ENCODE results near the gene SCLY.
"Not testable (repeated sequence)": the region's sequence is repeated elsewhere in the genome, so short reads cannot be mapped to it uniquely, and the experiment has no call there.

Gene SCLY

GRCh38 chr2:238033991-238034390, 26.8 kb upstream of the SCLY start:
- DNase-seq; intact Hi-C loops (cut with DNase I): not testable (repeated sequence)

DNA sequence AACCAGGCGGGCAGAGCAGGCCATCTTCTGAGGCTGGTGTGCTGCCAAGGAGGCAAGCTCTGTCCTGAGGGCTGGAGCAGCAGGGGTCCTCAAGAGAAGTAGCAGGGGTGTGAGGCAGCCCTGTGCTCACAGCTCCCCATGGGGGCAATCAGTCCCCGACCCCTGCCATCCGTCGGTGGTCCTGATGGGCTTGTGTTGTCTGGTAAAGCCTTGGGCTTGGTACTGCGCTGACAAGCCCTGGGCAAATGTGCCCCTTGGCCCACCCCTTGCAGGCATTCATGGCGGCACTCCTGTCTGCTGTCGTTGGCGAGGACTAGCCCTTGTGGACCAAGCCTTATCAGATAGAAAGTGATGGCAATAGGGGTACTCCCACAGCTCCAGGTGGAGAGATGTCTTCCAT, 22.6 kb upstream of the SCLY start:
- DNase-seq = peak in 1 of 42 donors; percentile 2
- intact Hi-C loops (cut with DNase I) = no loop called here

DNA sequence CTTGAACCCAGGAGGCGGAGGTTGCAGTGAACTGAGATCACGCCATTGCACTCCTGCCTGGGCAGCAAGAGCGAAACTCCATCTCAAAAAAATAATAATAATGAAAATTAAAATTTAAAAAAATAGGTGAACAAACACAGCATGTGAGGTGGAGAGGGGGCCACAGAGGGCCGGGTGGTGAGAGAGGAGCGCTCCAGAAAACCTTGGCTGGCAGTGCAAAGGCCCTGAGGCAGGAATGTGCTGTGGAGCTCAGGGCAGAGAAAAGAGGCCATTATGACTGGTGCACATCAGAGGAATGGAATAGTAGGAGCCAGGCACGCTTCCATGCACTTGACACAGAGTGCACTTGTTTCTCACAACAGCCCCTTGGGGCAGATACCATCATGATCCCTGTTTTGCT, 21.6 kb upstream of the SCLY start:
- intact Hi-C loops (cut with DNase I) = no loop called here
- peak in 1 of 42 donors; percentile 6 for DNase-seq

GRCh38 chr2:238039985-238040384, 20.8 kb upstream of the SCLY start:
- intact Hi-C loops (cut with DNase I) = no loop called here
- DNase-seq = peak in 1 of 42 donors; percentile 3

DNA sequence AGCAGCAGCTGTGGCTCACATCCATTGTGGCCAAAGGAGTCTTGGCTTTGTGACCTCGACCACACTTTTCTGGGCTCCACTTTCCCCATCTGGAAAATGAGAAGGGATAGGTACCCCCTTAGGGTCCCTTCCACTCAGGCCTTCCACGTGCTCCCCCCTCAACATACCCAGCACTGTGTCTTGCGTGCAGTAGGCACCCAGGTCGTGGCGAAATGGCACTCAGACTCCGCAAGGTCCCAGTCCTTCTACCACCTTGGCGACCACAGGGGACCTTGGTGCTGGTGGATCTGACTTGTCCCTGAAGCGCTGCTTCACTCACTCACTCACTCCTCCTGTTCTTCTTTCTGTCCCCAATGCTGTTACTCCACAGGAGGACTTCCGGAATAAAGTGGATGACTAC, 19.9 kb upstream of the SCLY start:
- peak in 1 of 42 donors; percentile 5 for DNase-seq
- intact Hi-C loops (cut with DNase I) = no loop called here

- intact Hi-C loops (cut with DNase I) = no loop called here
- peak in 9 of 42 donors; percentile 4 to 49 (median 20) for DNase-seq
Observed at GRCh38 chr2:238042090-238042489, 18.7 kb upstream of the SCLY start.

DNA sequence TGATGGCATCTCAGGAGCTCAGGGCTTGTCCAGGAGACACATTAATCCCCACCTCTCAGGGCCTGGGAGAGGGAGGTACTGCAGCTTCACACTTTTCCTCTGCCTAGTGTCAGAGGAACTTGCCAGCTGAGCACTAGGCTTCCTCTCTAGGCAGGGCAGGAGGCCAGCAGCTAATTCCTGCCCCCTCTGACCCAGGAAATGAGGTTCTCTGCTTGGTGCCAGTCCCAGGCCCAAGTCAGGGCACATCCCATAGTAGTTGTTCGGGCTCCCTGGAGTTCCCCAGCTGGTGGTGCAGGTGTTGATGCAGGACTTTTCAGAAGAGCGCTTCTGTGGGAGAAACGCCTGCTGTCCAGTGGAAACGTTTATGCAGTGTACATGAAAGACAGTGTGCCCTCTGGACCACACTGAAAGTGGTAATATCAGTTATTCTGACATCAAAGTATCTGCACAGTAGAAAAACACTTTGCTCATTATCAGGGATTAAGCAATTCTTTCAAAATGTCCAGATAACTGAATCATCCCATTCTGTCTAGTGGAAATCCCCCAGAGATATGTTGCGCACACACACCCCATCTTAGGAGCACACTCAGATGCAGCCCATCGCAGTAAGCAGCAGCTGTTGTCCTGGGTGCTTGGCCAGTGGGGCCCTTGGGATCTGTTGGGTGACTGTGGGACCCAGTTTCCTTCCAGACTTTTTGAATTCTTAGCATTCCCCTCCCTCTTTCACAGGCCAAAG, 17.8 kb upstream of the SCLY start:
- intact Hi-C loops (cut with DNase I) = no loop called here
- DNase-seq = peak in 4 of 42 donors; percentile 4 to 47 (median 10)

DNA sequence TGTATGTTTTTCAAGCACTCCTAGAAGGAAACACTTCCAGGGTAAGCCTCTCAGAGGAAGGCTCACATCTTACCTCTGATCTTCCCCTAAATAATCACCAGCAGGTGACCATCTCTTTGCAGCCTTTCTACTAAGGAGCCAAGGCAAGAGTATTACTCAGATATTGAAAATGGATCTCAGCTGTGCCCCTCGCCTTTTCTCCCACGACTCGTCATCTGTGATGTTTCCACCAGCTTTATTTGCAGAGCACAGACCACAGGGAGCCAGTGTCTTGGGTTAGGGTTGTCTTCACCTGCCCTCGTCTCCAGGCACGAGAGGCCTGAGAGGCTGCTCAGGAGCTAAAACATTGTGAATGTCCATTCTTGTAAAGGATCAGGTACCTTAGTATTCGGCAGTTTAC, 16.9 kb upstream of the SCLY start:
- intact Hi-C loops (cut with DNase I) = no loop called here
- DNase-seq = no peak

DNA sequence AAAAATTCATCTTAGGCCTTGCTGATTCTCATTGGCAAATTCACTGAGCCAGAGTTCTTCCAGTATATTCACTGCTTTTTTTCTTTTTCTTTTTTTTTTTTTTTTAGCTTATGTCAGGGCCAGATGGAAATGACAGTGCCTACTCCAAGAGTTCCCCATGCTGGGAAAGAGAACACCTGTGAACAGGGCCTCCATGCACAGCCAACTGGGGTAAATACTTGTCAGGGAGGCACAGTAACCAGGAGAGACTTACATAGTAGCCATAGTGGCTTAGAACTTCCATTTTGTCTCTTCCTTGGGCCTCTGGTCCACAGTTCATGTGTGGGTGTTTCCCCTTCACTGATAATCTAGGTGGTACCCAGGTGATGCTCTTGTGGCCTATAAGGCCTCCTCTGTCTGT, 15.2 kb upstream of the SCLY start:
- intact Hi-C loops (cut with DNase I) = no loop called here
- DNase-seq = no peak

DNA sequence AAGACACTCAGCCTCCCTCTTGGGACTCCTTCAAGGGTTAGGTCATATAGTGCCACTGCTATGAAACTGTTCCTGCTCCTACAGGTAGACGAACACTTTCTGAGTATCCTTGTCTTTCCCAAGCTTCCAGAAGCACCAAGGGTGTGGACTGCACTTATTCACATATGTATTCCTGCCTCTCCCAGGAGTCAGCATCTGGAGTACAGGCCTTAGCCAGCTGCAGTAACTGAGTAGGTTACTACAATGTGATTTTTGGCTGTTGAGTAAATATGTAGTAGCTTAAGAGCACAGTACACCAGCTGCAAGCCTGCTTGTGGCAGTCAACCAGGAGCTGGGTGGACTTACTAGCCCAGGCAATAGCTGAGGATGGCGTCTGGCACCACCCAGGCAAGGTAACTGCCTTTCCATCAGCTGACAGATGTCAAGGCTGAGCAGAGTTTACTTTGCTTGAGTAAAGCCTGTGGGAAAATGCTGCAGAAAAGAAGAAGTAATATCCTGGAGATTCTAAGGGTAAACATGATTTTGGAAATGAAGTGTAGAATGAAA, 14.0 kb upstream of the SCLY start:
- DNase-seq = no peak
- intact Hi-C loops (cut with DNase I) = no loop called here

DNA sequence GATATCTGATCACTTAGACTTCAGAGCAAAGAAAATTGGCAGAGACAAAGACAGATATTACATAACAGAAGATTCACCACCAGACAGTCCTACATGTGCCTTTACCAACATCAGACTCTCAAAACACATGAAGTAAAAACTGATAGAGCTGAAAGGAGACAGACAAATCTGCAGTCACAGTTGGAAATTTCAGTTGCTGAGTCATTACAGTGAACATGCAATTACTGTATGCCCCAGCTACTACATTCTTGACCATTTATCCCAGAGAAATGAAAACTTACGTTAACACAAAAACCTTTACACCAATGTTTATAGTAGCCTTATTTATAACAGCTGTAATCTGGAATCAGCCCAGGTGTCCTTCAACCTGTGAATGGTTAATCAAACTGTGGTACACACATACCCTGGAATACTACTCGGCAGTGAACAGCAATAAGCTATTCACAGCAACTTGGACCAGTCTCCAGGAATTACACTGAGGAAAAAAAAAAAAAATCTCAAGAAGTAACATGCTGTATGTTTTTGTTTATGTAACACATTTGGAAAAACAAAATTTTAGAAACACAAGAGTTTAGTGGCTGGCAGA, 7.5 kb upstream of the SCLY start:
- intact Hi-C loops (cut with DNase I) = no loop called here
- DNase-seq = peak in 1 of 42 donors; percentile 7

DNA sequence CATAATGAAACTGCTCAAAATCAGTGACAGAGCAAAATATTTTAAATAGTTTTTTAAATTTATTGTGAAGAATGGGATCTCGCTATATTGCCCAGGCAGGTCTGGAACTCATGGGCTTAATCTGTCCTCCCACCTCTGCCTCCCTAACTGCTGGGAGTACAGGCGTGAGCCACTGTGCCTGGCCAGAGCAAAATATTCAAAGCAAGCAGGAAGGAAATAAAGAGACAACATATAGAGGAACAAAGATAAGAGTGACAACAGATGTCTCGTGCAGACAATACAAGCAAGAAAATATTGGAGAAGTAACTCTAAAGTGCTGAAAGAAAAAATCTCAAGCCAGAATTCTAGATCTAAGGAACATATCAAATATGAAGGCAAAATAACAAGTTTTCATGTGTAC, 5.0 kb upstream of the SCLY start:
- intact Hi-C loops (cut with DNase I) = no loop called here
- DNase-seq = no peak

DNA sequence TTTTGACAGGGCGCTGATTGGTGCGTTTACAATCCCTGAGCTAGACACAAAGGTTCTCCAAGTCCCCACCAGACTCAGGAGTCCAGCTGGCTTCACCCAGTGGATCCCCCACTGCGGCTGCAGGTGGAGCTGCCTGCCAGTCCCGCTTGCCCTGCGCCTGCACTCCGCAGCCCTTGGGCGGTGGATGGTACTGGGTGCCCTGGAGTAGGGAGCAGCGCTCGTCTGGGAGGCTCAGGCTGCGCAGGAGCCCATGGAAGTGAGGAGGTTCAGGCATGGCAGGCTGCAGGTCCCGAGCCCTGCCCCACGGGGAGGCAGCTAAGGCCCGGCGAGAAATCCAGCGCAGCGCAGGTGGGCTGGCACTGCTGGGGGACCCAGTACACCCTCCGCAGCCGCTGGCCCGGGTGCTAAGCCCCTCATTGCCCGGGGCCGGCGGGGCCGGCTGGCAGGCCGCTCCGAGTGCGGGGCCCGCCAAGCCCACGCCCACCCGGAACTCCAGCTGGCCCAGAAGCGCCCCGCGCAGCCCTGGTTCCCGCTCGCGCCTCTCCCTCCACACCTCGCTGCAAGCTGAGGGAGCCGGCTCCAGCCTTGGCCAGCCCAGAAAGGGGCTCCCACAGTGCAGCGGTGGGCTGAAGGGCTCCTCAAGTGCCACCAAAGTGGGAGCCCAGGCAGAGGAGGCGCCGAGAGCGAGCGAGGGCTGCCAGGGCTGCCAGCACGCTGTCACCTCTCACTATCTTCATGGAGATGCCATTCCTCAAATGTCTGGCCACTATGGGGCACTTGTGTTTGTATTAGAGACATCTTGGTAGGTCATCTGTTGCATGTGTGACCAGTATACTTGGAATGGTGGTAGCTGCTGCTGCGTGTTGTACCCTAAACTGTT, 2.9 kb upstream of the SCLY start:
- intact Hi-C loops (cut with DNase I); DNase-seq: not testable (repeated sequence)

DNA sequence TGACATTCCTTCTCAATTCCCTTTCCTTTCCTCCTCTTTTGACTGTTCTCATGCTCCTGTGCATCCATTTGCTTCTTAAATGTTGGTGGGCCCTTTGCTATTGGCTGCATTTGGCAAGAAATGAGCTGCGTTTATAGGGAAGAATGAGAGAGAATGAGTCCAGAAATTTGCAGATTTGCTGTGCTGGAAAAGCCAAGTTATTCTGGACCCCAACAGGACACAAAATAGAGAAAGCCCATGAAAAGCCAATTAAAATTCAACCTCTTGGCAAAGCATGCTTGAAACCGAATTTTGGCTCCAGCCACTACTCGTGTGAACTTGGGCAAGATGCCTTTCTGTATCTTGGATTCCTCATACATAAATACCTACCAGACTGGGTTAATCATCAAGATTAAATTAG, 1.3 kb upstream of the SCLY start:
- intact Hi-C loops (cut with DNase I) = no loop called here
- no peak for DNase-seq

DNA sequence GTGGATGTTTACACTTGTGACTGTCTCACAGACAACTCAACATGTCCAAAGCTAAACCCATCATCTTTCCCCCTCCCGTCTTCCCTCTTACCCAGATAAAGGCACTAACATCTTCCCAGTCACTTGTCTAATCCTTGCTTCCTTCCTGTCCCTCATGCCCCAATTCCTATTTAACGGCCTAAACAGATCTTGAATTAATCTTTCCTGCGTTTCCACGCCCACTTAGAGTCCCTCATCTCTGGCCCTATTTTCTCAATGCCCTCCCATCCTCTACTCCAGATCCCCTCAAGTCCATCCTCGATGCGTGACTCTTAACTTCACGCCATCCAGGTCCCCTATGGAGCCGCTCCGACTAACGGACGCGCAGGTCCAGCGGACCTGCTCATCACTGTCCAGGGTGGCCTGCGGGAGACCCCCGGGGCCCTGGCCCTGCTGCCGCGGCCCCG, 682 bp upstream of the SCLY start:
- intact Hi-C loops (cut with DNase I) = loop anchor here (5.0 kb wide), 2 partner anchors 93 to 198 kb away; partner anchors contain the start of gene UBE2F
- peak in 1 of 42 donors; percentile 42 for DNase-seq

DNA sequence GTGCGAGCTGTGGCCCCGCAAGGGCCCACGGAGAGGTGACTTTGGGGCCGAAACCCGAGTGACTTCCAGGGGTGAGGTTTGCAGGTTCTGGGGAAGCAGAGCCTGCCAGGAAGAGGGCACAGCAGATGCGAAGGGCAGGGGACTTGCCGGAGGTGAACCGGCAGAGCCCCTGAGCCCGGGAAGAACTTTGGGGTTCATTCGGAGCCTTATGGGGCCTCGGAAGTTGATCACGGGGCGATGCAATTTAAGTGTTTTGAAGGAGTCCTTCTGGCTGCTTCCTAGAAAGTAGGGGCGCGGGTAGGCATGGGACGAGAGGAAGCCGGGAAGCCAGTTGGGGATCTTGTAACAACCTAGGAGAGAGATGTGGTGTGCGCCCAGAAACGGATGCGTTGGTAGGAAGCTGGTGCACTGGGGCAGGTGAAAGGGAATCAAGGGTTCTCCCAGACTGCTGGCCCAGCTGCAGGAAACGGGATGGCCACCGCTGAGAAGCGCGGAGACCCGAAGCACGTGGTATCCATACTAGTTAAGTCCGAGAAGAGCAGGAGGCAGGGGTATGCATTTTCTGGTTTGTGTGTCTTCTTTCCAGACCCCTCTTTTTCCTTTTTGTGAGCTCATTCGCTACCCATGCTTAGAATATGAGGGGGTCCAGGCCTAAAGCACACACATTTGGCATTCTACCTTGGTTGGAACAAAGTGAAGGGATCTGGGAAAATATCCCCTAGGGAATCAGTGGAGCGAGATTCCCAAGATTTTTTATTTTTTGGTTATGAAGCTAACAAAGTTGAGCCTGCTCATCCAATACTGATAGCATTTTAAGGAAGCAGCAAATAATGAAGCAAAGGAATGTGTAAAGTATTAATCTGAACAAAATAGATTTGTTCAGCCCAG, 758 bp downstream of the SCLY start:
- intact Hi-C loops (cut with DNase I) = loop anchor here (5.0 kb wide), 2 partner anchors 94 to 199 kb away; partner anchors contain the start of gene UBE2F

GRCh38 chr2:238063414-238064189, 2.8 kb downstream of the SCLY start:
- DNase-seq = no peak
- intact Hi-C loops (cut with DNase I) = loop anchor here (5.0 kb wide), 2 partner anchors 96 to 201 kb away; partner anchors contain the start of gene UBE2F

More for the DNA sequence above, 758 bp downstream of the SCLY start:
- peak in 37 of 42 donors; percentile 5 to 62 (median 29) for DNase-seq

Data from head of caudate nucleus (tissue), 42 donors.